GM12874 (cell line): ENCODE results near the gene TGFA.

ENCODE experiments used
- CTCF ChIP-seq: IDR thresholded peaks from 2 replicates; pipeline ENCODE4 v1.5.1; 2011; ENCODE audit warnings: low read depth, mild to moderate bottlenecking, control low read depth, low read length, moderate library complexity; ENCODE audit not compliant: insufficient read depth

Gene TGFA

GRCh38 chr2:70513738-70514137 lies 39.9 kb downstream of the TGFA start:
- TF ChIP-seq CTCF: no peak

- TF ChIP-seq CTCF: no peak
Observed at GRCh38 chr2:70511971-70512729, 41.5 kb downstream of the TGFA start.

- TF ChIP-seq CTCF: no peak
Observed at GRCh38 chr2:70510313-70510712, 43.3 kb downstream of the TGFA start.

- TF ChIP-seq CTCF: no peak
Observed at GRCh38 chr2:70509565-70509964, 44.1 kb downstream of the TGFA start.

- no peak for TF ChIP-seq CTCF
Observed at GRCh38 chr2:70508711-70509462, 44.7 kb downstream of the TGFA start.

GRCh38 chr2:70505613-70506391 lies 47.8 kb downstream of the TGFA start:
- no peak for TF ChIP-seq CTCF

GRCh38 chr2:70504750-70505149 lies 48.9 kb downstream of the TGFA start:
- TF ChIP-seq CTCF: no peak
